Measurements from ENCODE around the gene HDAC11. TPM values are rescaled to one million over a fixed set of nuclear protein-coding genes. Genes with fewer than 3 reads are reported as not detected.

HDAC11 gene
- total RNA-seq, 1 donor from 2014 or later = 15.2 TPM

DNA sequence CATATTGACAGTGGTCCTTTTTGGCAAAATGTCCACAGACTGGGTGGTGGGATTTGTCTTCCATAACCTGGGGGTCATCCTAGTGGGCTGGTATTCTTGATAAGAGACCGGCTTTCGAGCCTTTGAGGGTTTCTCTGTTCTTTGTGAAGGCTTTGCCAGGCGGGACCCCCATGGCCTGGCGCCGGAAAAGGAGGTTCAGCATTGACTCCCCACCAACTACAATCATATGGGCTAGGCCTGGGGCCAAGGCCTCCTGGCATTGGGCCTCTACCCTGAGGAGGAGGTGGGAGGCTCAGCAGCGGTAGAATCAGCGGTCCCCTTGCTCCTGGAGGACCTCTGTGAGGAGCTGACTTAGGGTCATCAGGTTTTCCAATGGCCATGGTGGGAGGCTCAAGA, 19.8 kb upstream of the HDAC11 start:
- DNase-seq (ENCODE audit: low spot score) = no peak
- peaks cover 29% of the 10 kb centered on the region for H3K27me3 Mint-ChIP-seq (ENCODE audit: low read depth)
- no peak overlapping the region for H3K27ac Mint-ChIP-seq (ENCODE audit: unreplicated experiment)
- H3K4me3 Mint-ChIP-seq (ENCODE audit: unreplicated experiment) = no peak overlapping the region
- H3K4me1 Mint-ChIP-seq (ENCODE audit: low read depth) = peaks cover 5% of the 10 kb centered on the region
- H3K9me3 Mint-ChIP-seq (ENCODE audit: low read depth) = no peaks in the 10 kb centered on the region
- H3K36me3 Mint-ChIP-seq (ENCODE audit: low read depth) = peaks cover 2% of the 10 kb centered on the region
- TF ChIP-seq, protein P1, sequence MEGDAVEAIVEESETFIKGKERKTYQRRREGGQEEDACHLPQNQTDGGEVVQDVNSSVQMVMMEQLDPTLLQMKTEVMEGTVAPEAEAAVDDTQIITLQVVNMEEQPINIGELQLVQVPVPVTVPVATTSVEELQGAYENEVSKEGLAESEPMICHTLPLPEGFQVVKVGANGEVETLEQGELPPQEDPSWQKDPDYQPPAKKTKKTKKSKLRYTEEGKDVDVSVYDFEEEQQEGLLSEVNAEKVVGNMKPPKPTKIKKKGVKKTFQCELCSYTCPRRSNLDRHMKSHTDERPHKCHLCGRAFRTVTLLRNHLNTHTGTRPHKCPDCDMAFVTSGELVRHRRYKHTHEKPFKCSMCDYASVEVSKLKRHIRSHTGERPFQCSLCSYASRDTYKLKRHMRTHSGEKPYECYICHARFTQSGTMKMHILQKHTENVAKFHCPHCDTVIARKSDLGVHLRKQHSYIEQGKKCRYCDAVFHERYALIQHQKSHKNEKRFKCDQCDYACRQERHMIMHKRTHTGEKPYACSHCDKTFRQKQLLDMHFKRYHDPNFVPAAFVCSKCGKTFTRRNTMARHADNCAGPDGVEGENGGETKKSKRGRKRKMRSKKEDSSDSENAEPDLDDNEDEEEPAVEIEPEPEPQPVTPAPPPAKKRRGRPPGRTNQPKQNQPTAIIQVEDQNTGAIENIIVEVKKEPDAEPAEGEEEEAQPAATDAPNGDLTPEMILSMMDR (IDR thresholded peaks at IDR 0.05) = no peak

- Mint-ChIP-seq H3K27me3 (ENCODE audit: low read depth) (peaks cover 29% of the 10 kb centered on the region), H3K9me3 (ENCODE audit: low read depth) (no peaks in the 10 kb centered on the region), H3K4me3 (ENCODE audit: unreplicated experiment) (no peak overlapping the region), H3K4me1 (ENCODE audit: low read depth) (peaks cover 5% of the 10 kb centered on the region), H3K36me3 (ENCODE audit: low read depth) (peaks cover 2% of the 10 kb centered on the region), H3K27ac (ENCODE audit: unreplicated experiment) (no peak overlapping the region)
- TF ChIP-seq, protein P1 (IDR thresholded peaks at IDR 0.05) = peak; percentile 77
- DNase-seq (ENCODE audit: low spot score) = no peak
These were observed 18.7 kb upstream of the HDAC11 start for GRCh38 chr3:13461169-13462124.

DNA sequence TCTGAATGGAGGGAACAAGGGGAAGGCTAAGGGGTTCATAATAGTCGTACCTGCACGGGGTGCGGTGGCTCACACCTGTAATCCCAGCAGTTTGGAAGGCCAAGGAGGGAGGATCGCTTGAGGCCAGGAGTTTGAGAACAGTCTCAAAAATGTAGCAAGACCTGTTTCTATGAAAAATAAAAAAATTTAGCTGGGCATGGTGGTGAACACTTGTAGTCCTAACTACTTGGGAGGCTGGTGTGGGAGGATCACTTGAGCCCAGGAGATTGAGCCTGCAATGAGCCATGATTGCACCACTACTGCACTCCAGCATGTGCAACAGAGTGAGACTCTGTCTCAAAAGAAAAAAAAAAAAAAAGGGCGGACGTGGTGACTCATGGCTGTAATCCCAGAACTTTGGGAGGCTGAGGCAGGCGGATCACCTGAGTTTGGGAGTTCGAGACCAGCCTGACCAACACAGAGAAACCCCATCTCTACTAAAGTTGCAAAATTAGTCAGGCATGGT, 17.9 kb upstream of the HDAC11 start:
- Mint-ChIP-seq H3K4me1 (ENCODE audit: low read depth) (peaks cover 5% of the 10 kb centered on the region), H3K27ac (ENCODE audit: unreplicated experiment) (no peak overlapping the region), H3K9me3 (ENCODE audit: low read depth) (no peaks in the 10 kb centered on the region), H3K4me3 (ENCODE audit: unreplicated experiment) (no peak overlapping the region), H3K36me3 (ENCODE audit: low read depth) (peaks cover 2% of the 10 kb centered on the region), H3K27me3 (ENCODE audit: low read depth) (peaks cover 30% of the 10 kb centered on the region)
- no peak for DNase-seq (ENCODE audit: low spot score)
- TF ChIP-seq, protein P1 (IDR thresholded peaks at IDR 0.05) = no peak

DNA sequence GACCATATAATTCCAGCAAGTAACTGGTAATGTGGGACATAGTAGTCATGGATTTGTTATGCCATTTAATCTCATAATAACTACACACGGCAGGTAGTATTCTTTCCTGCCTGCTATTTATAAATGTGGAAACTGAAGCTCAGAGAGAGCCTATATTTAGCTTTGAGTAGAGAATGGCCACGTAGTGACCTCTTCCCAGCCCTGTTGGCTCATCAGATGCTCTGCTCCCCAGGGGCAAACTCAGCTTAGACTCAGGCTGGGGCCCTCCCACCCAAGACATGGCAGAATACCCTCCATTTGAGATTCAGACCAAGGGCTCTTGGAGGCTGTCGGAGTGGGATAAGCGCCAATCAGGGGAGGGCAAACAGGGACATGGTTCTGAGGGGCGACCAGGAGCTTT, 17.3 kb upstream of the HDAC11 start:
- Mint-ChIP-seq H3K36me3 (ENCODE audit: low read depth) (peaks cover 2% of the 10 kb centered on the region), H3K4me1 (ENCODE audit: low read depth) (peaks cover 5% of the 10 kb centered on the region), H3K4me3 (ENCODE audit: unreplicated experiment) (no peak overlapping the region), H3K27me3 (ENCODE audit: low read depth) (peaks cover 31% of the 10 kb centered on the region), H3K9me3 (ENCODE audit: low read depth) (no peaks in the 10 kb centered on the region), H3K27ac (ENCODE audit: unreplicated experiment) (no peak overlapping the region)
- TF ChIP-seq, protein P1 (IDR thresholded peaks at IDR 0.05) = no peak
- no peak for DNase-seq (ENCODE audit: low spot score)

- Mint-ChIP-seq H3K9me3 (ENCODE audit: low read depth) (no peaks in the 10 kb centered on the region), H3K27me3 (ENCODE audit: low read depth) (peaks cover 31% of the 10 kb centered on the region), H3K4me1 (ENCODE audit: low read depth) (peaks cover 5% of the 10 kb centered on the region), H3K36me3 (ENCODE audit: low read depth) (peaks cover 2% of the 10 kb centered on the region), H3K4me3 (ENCODE audit: unreplicated experiment) (no peak overlapping the region), H3K27ac (ENCODE audit: unreplicated experiment) (no peak overlapping the region)
- TF ChIP-seq, protein P1 (IDR thresholded peaks at IDR 0.05) = no peak
- no peak for DNase-seq (ENCODE audit: low spot score)
These were observed 16.3 kb upstream of the HDAC11 start for GRCh38 chr3:13463618-13464400.

All from chondrocyte (in vitro differentiated cells).